ENCODE results near the gene IGFBP6. TPM values are rescaled to one million over a fixed set of nuclear protein-coding genes. Genes with fewer than 3 reads are reported as not detected.

The IGFBP6 gene
- total RNA-seq, 2 donors from 2014 or later: 189 to 532 TPM

Small RNA genes lying within 50 kb of the gene (microRNA-seq; reads per million reads assigned to microRNA genes)
- gene MIR6757: 0.50 reads per million

Small RNA genes lying within 50 kb of the gene (small RNA-seq; reads per million reads assigned to genes)
- gene HIGD1AP1 (0 reads per million in 2 donors), gene MIR6757 (0 reads per million in 2 donors), gene RNU6-333P (0 reads per million in 2 donors)

Other genes with a start within 250 kb of the IGFBP6 start
- 1 to 10 TPM in 1 of 2 donors, not detected in 1; 1.0 TPM for gene KRT78, start 248.7 kb upstream of the IGFBP6 start, total RNA-seq
- gene KRT8, start 192.6 kb upstream of the IGFBP6 start, total RNA-seq: 100 to 1,000 TPM; 182 to 536 TPM
- 100 to 1,000 TPM; 211 to 737 TPM for gene KRT18, start 148.5 kb upstream of the IGFBP6 start, total RNA-seq
- gene EIF4B, start 91.2 kb upstream of the IGFBP6 start, total RNA-seq: 100 to 1,000 TPM; 419 to 458 TPM
- gene TNS2, start 47.6 kb upstream of the IGFBP6 start, total RNA-seq: 100 to 1,000 TPM in 1 of 2 donors, 10 to 100 TPM in 1; 66.5 to 180 TPM
- 10 to 100 TPM; 38.7 to 54.4 TPM for gene SPRYD3, start 18.3 kb upstream of the IGFBP6 start, total RNA-seq
- under 1 TPM; 0.14 to 0.28 TPM for gene SOAT2, start 5.8 kb downstream of the IGFBP6 start, total RNA-seq
- gene ZNF740, start 83.1 kb downstream of the IGFBP6 start, total RNA-seq: 10 to 100 TPM; 17.0 to 19.1 TPM
- gene CSAD, start 83.3 kb downstream of the IGFBP6 start, total RNA-seq: 10 to 100 TPM; 30.8 to 92.5 TPM
- gene ITGB7, start 109.6 kb downstream of the IGFBP6 start, total RNA-seq: 1 to 10 TPM; 1.2 to 1.7 TPM
- 10 to 100 TPM; 28.9 to 30.4 TPM for gene RARG, start 134.5 kb downstream of the IGFBP6 start, total RNA-seq
- gene ESPL1, start 170.6 kb downstream of the IGFBP6 start, total RNA-seq: 1 to 10 TPM in 1 of 2 donors, under 1 TPM in 1; 0.55 to 6.1 TPM
- 100 to 1,000 TPM; 552 to 673 TPM for gene PFDN5, start 197.9 kb downstream of the IGFBP6 start, total RNA-seq
- gene MYG1, start 202.0 kb downstream of the IGFBP6 start, total RNA-seq: 10 to 100 TPM; 48.1 to 75.4 TPM
- 10 to 100 TPM; 50.7 to 79.3 TPM for gene AAAS, start 223.9 kb downstream of the IGFBP6 start, total RNA-seq
- gene SP7, start 238.7 kb downstream of the IGFBP6 start, total RNA-seq: not detected

Data from prostate gland (tissue), 2 donors.